Stimulated activated CD8-positive, alpha-beta memory T cell treated with anti-CD3 and anti-CD28 coated beads, Interleukin-7, amount 100 ng/mL, for 4 hours (primary cell): ENCODE data around the gene CYCS.
"Not testable (repeated sequence)": the region's sequence is repeated elsewhere in the genome, so short reads cannot be mapped to it uniquely, and the experiment has no call there.

Source experiments
- DNase-seq, 2 donors: peaks; one replicate each; pipeline ENCODE4 v3.0.0-alpha.2; 2020; ENCODE audit warnings: low read depth in 2 of 2

Gene CYCS

DNA sequence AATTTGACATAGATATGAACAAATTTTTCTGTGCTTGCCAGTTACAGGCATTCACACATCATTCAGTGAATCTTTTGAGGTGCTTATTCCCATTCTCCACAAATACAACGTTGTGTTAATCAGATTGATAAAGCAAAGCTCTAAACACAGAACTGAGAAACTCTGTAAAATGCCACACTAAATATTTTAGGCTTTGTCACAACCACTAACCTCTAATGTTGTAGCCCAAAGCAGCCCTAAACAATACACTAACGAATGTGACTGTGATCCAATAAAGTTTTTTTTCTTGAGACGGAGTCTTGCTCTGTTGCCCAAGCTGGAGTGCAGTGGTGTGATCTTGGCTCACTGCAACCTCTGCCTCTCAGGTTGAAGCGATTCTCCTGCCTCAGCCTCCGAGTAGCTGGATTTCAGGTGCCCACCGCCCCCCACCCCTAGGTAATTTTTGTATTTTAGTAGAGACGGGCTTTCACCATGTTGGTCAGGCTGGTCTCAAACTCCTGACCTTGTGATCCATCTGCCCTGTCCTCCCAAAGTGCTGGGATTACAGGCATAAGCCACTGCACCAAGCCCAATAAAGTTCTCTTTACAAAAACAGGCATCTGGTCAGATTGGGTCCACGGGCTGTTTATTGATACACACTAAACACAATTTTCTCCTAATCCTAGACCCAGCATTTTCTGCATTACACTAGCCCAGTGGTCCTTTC lies 6.9 kb downstream of the CYCS start:
- DNase-seq, result no peak

- DNase-seq, result no peak
These were observed 7.6 kb downstream of the CYCS start for GRCh38 chr7:25117226-25118047.

- no peak for DNase-seq
These were observed 8.4 kb downstream of the CYCS start for GRCh38 chr7:25116621-25117020.

GRCh38 chr7:25110514-25110913 lies 14.5 kb downstream of the CYCS start:
- not testable (repeated sequence) for DNase-seq

DNA sequence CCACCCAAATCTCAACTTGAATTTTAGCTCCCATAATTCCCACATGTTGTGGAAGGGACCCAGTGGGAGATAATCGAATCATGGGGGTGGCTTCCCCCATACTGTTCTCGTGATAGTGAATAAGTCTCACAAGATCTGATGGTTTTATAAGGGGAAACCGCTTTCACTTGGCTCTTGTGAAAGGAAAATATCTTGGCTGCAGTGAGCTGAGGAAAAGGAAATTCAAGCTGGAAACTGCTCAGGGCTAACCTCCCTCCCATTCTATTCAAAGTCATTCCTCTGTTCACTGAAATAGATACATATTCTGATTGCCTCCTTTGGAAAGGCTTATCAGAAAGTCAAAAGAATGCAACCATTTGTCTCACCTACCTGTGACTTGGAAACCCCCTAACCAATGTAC lies 15.8 kb downstream of the CYCS start:
- no peak for DNase-seq

DNA sequence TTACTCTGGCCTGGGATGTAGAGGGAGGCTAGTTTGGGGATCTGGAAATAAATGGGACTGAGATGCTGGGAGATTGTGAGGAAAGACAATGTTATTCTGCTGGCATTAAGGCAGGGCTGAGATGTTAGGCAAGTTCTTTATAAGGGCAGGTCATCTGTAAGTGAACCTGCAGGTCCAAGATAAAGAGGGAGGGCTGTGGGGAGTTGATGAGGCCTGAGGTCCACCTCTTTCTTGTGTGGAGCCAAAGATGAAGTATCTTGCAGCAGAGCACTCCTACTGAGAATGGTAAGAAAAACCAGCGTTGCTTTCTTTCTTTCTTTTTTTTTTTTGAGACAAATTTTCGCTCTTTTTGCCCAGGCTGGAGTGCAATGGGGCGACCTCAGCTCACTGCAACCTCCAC lies 19.1 kb downstream of the CYCS start:
- no peak for DNase-seq

DNA sequence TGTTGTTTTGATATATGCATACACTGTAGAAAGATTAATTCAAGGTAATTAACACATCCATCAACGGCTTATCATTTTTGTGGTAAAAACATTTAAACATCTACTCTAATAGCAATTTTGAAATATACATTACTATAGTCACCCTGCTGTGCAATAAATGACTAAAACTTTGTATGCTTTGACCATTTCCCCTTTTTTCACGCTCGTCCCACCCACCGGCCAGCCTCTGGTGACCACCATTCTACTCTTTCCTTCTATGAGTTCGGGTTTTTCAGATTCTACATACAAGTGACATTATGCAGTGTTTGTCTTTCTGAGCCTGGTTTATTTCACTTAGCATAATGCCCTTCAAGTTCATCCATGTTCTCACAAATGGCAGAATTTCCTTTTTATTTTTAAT lies 21.3 kb downstream of the CYCS start:
- no peak for DNase-seq

GRCh38 chr7:25101817-25102216 lies 23.2 kb downstream of the CYCS start:
- no peak for DNase-seq

DNA sequence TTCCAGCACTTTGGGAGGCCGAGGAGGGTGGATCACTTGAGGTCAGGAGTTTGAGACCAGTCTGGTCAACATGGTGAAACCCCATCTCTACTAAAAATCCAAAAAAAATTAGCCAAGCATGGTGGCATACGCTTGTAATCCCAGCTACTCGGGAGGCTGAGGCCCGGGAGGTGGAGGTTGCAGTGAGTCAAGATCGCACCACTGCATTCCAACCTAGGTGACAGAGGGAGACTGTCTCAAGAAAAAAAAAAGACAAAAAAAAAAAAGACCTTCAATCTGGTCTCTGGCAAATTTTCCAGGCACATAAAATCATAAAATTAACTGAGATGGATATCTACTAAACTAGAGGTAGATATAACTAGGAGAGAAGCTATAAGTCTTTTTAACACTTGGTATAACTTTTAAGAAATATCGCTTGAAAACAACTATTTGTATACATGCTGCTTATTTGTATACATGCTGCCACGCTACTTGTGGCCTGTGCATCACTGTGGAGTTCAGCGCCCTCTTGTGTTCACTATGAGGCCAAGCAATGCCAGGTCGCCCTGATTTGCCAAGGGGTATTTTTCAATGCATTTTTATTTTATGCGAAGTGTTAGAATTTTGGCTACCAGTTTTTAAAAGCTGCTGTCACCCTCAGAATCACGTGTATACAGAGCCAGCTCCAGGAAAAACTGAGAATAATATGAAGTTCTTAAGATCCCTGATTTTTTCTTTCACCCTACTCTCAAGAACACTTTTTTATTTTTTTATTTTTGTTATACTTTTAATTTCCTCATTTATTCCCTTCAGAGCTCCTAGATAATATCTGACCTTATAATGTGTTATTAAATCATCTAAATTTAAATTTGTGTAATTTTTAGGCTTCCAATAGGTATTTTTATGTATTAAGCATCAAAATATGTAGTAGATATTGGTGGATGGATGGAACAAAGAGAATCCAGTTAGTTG lies 26.7 kb downstream of the CYCS start:
- peak; percentile 28 to 35 for DNase-seq

- DNase-seq, result no peak
These were observed 29.3 kb downstream of the CYCS start for GRCh38 chr7:25095516-25096345.

DNA sequence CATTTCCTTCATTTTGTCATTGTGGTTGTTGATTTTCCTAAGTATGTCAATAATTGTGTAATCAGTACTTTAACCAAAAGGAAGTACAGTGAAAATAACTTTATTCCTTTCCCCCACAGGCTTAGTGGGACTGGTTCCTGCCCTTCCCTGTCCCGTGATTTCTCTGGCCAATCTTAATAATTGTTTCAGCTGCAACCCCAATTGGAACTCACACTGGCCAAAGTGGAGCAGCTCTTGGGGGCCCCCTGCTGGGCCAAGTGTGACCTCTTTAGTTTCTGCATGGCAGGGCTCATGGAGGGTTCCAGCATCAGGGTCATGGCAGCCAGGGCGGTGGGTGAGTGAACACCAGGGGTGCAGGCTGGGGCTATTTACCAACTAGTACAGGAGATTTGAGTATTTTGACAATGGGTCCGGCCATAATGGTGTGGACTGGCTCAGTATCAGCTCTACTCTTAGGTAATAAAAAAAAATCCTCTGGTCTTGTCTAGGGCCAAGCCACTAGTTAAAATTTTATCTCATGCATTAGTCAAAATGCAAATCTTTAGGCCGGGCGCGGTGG lies 31.7 kb downstream of the CYCS start:
- peak; percentile 53 to 55 for DNase-seq

DNA sequence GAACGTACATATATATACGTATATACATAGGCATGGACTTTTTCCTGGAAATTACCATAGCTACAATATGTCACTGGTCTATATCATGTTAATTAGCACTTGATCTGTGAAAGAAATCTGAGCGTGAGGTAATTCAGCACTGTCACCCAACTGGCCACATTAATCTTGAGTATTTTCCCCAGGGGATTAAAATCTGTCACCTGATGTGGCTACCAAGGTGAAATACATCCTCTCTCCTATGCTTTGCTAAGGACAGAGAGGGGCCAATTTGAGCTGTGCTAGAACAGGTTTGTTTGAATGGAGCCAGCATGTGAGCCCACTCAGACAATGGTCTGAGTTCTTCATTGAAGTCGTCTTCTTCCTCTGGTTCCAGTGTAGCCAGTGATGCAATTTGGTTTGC lies 33.3 kb downstream of the CYCS start:
- DNase-seq, result no peak

DNA sequence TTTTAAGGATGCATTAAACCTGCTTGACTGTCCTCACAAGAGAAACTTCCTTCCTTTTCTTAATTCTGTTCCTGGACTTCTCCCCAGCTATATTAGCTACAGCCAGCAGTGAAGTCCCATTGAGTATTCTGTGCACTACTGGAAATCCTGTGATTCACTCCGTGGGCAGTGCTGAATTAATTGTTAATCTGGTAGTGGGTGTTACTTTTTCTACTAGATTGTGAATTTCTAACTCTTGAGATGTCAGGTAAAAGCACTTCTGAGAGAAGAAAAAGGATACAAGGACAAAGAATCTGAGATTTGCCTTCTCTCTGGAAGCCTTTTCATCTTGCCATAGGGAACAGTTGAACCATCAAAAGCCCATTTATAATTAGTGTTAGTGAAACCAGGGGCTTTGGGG lies 33.9 kb downstream of the CYCS start:
- DNase-seq, result no peak

- DNase-seq, result no peak
These were observed 34.7 kb downstream of the CYCS start for GRCh38 chr7:25090374-25090773.

DNA sequence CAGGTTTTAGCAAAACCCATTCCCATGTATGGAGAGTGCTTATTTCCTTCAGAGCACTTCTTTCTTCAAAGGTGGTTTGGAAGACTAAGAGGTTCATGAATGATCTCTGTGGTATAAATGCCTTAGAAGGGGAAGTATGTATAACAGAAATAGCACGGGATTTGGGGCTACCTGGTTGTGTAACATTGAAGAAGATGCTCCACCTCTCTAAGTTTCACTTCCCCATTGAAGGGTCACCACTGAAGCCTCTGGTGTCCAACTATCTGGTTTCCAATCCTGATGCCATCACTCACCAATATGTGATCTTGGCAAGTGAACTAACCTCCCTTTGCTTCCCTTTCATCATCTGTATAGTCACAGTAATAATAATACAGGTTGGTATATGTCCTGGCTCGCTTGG lies 37.2 kb downstream of the CYCS start:
- no peak for DNase-seq

DNA sequence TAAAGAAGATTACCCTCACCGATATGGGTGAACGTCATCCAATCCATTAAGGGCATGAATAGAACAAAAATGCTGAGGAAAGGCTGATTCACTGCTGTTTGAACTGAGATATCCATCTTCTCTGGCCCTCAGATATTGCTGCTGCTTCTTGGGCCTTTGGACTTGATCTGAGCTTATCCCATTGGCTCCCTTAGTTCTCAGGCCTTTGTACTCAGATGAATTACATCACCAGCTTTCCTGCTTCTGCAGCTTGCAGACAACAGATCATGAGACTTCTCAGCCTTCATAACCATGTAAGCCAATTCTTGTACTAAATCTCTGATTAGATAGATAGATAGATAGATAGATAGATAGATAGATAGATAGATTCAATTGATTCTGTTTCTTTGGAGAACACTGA lies 40.2 kb downstream of the CYCS start:
- DNase-seq, result no peak

- DNase-seq, result no peak
These were observed 41.9 kb downstream of the CYCS start for GRCh38 chr7:25083201-25083600.

- DNase-seq, result not testable (repeated sequence)
These were observed 43.0 kb downstream of the CYCS start for GRCh38 chr7:25082041-25082440.

- DNase-seq, result no peak
These were observed 48.0 kb downstream of the CYCS start for GRCh38 chr7:25077096-25077495.

DNA sequence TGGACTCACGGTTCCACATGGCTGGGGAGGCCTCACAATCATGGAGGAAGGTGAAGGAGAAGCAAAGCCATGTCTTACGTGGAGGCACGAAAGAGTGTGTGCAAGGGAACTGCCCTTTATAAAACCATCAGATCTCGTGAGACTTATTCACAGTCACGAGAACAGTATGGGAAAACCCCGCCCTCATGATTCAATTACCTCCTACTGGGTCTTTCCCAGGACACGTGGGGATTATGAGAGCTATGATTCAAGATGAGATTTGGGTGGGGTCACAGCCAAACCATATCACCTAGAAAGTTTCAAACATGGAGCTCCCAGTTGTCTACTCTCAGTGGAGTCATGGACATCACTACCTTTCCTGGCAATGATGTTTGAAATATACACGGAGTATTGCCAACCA lies 49.6 kb downstream of the CYCS start:
- DNase-seq, result no peak

GRCh38 chr7:25073451-25073850 lies 51.6 kb downstream of the CYCS start:
- no peak for DNase-seq
